Fibroblast of lung (primary cell): ENCODE measurements around the gene INTS11.

Experiments
- EZH2 ChIP-seq: IDR thresholded peaks from 2 replicates; pipeline ENCODE4 v1.5.1; 2012; ENCODE audit warnings: low read length, control low read depth, mild to moderate bottlenecking; ENCODE audit errors: missing control alignments
- TF ChIP-seq, protein P1 (sequence below), 2 donors: IDR thresholded peaks in 1 of 2; conservative IDR thresholded peaks in 1 of 2; 1 replicate in 1 of 2; 2 replicates in 1 of 2; pipeline ENCODE4 v1.5.1; 2011 to 2012; ENCODE audit warnings: low read length in 2 of 2, control low read depth in 1 of 2, inconsistent platforms in 1 of 2, low read depth in 1 of 2, mild to moderate bottlenecking in 1 of 2

DNA sequence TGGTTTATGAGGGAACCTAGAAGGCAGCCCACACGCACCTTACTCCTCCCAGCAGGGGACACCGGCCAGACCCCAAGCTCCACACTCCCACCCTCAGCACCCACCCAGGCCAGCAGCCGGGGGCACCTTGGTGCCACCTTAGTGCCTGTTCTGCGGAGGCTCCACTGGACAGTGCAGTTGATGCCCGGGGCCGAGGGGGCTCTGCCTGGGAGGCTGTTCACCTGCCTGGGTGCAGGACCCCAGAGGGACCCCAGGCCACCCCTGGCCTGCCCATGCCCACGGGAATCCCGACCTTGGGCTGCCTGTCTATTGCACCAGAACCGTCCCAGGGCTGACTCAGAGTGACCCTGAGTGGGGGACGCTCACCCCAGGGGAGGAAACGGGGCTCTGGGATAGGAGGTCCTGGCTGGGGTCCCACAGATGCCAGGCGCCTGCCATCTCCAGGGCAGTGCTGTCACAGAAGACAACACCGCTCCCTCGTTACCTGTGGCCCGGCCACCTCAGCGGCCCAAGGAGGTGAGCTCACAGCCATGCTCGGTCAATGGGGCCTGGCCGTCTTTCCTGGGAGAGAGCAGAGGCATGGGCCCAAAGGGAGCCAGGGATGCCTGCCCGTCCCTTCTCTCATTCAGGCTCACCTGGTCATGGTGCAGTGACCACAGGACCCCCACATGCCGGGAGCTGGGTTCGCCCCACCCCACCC lies 43.5 kb downstream of the INTS11 start:
- TF ChIP-seq, protein P1, sequence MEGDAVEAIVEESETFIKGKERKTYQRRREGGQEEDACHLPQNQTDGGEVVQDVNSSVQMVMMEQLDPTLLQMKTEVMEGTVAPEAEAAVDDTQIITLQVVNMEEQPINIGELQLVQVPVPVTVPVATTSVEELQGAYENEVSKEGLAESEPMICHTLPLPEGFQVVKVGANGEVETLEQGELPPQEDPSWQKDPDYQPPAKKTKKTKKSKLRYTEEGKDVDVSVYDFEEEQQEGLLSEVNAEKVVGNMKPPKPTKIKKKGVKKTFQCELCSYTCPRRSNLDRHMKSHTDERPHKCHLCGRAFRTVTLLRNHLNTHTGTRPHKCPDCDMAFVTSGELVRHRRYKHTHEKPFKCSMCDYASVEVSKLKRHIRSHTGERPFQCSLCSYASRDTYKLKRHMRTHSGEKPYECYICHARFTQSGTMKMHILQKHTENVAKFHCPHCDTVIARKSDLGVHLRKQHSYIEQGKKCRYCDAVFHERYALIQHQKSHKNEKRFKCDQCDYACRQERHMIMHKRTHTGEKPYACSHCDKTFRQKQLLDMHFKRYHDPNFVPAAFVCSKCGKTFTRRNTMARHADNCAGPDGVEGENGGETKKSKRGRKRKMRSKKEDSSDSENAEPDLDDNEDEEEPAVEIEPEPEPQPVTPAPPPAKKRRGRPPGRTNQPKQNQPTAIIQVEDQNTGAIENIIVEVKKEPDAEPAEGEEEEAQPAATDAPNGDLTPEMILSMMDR (conservative IDR thresholded peaks at IDR 0.05 in 1 of 2, IDR thresholded peaks at IDR 0.05 in 1 of 2; ENCODE audit: low read depth in 1 of 2, low read length in 2 of 2): no peak
- TF ChIP-seq EZH2: no peak
